Spleen (tissue), 7 donors: ENCODE measurements around the gene AQR.
"Not testable (repeated sequence)": the region's sequence is repeated elsewhere in the genome, so short reads cannot be mapped to it uniquely, and the experiment has no call there.

ENCODE experiments used
- POLR2A ChIP-seq, 3 donors: fragments of 450-650 bp; IDR thresholded peaks; one replicate each; pipeline ENCODE4 v1.5.1; 2017; ENCODE audit warnings: antibody characterized with exemption in 3 of 3, mild to moderate bottlenecking in 1 of 3
- POLR2AphosphoS5 ChIP-seq, 3 donors: sonication (generic); formaldehyde crosslinking; IDR thresholded peaks; one replicate each; pipeline ENCODE4 v1.5.1; 2017; ENCODE audit warnings: antibody characterized with exemption in 3 of 3
- TF ChIP-seq, protein P1 (sequence below), 11 experiments: fragments of 200-600 bp in 7 of 11; fragments of 450-650 bp in 4 of 11; sonication (generic) in 4 of 11; IDR thresholded peaks in 8 of 11; conservative IDR thresholded peaks in 3 of 11; 1 replicate in 7 of 11; 2 replicates in 4 of 11; pipeline versions ENCODE4 v1.4.0 to v1.8.0; 2016 to 2021; ENCODE audit warnings: antibody characterized with exemption in 11 of 11, inconsistent platforms in 4 of 11, mild to moderate bottlenecking in 1 of 11
- donor health status: DM: no; HTN: no; CAD: no; lungs with moderate emphysema.
- donor health status: DM: no; HTN: no; CAD: no.
- donor health status: DM: no; HTN: no; CAD: no.

- TF ChIP-seq, protein P1, sequence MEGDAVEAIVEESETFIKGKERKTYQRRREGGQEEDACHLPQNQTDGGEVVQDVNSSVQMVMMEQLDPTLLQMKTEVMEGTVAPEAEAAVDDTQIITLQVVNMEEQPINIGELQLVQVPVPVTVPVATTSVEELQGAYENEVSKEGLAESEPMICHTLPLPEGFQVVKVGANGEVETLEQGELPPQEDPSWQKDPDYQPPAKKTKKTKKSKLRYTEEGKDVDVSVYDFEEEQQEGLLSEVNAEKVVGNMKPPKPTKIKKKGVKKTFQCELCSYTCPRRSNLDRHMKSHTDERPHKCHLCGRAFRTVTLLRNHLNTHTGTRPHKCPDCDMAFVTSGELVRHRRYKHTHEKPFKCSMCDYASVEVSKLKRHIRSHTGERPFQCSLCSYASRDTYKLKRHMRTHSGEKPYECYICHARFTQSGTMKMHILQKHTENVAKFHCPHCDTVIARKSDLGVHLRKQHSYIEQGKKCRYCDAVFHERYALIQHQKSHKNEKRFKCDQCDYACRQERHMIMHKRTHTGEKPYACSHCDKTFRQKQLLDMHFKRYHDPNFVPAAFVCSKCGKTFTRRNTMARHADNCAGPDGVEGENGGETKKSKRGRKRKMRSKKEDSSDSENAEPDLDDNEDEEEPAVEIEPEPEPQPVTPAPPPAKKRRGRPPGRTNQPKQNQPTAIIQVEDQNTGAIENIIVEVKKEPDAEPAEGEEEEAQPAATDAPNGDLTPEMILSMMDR (IDR thresholded peaks at IDR 0.05 in 8 of 11, conservative IDR thresholded peaks at IDR 0.05 in 3 of 11) = not testable (repeated sequence)
- TF ChIP-seq POLR2A, POLR2AphosphoS5 (IDR thresholded peaks at IDR 0.05): not testable (repeated sequence)
These were observed 156.6 kb downstream of the AQR start for GRCh38 chr15:34812868-34813365.
